Activated CD8-positive, alpha-beta T cell treated with anti-CD3 and anti-CD28 coated beads for 36 hours (primary cell): ENCODE data around the gene METRN. TPM values are rescaled to one million over a fixed set of nuclear protein-coding genes. Genes with fewer than 3 reads are reported as not detected.
"Not testable (repeated sequence)": the region's sequence is repeated elsewhere in the genome, so short reads cannot be mapped to it uniquely, and the experiment has no call there.

Source experiments
- ATAC-seq: fragments of 200-7000 bp; cut with Tn5 transposase; one replicate; pipeline ENCODE4 v1.10.0; 2021; ENCODE audit warnings: mild to moderate bottlenecking, moderate library complexity
- CTCF ChIA-PET: fragments of 350-600 bp; sonication (Branson Sonifier 250); formaldehyde crosslinking; loops from one replicate; lab custom pipeline; 2021; ENCODE audit warnings: antibody characterized with exemption; lab: Charles Lee
- POLR2A ChIA-PET: fragments of 350-600 bp; sonication (Branson Sonifier 250); formaldehyde crosslinking; loops from one replicate; lab custom pipeline; 2021; ENCODE audit warnings: antibody characterized with exemption; lab: Charles Lee
- DNase-seq: peaks from one replicate; pipeline ENCODE4 v3.0.0-alpha.2; 2020
- H3K27ac Mint-ChIP-seq: one replicate; pipeline ENCODE4 v1.8.0; 2021; ENCODE audit warnings: mild to moderate bottlenecking, mixed read lengths
- H3K27me3 Mint-ChIP-seq: one replicate; pipeline ENCODE4 v1.8.0; 2021; ENCODE audit warnings: mixed read lengths
- H3K36me3 Mint-ChIP-seq: one replicate; pipeline ENCODE4 v1.8.0; 2021; ENCODE audit warnings: low read depth, mixed read lengths
- H3K4me1 Mint-ChIP-seq: one replicate; pipeline ENCODE4 v1.8.0; 2021; ENCODE audit warnings: low read depth, mixed read lengths
- H3K4me3 Mint-ChIP-seq: one replicate; pipeline ENCODE4 v1.8.0; 2021; ENCODE audit warnings: mild to moderate bottlenecking, moderate library complexity, mixed read lengths
- H3K9me3 Mint-ChIP-seq: one replicate; pipeline ENCODE4 v1.8.0; 2021; ENCODE audit warnings: mixed read lengths
- CTCF ChIP-seq: fragments of 200-600 bp; IDR thresholded peaks from one replicate; pipeline ENCODE4 v1.8.0; 2022; ENCODE audit warnings: antibody characterized with exemption, mild to moderate bottlenecking
- intact Hi-C: fragments of 100-400 bp; cut with micrococcal nuclease; formaldehyde crosslinking; loops from one replicate; pipeline ENCODE4 v1.10.0; 2022
- total RNA-seq, 2 experiments: library from RNA; stranded (reverse); gene quantifications; one replicate each; pipeline ENCODE4 v1.2.3, GENCODE V29; 2021

METRN gene
- total RNA-seq, 2 experiments from 2014 or later: 37.2 to 43.1 TPM

GRCh38 chr16:712740-713250 lies 2.1 kb upstream of the METRN start:
- POLR2A ChIA-PET: interaction anchor here (0.9 to 1.7 kb wide), 4 partner anchors 9 to 76 kb away, joined by 3 to 7 read pairs (median 4); partner anchors contain the start of genes ANTKMT and CHTF18
- CTCF ChIA-PET: interaction anchor here (0.8 to 11.9 kb wide), 18 partner anchors 9 to 284 kb away, joined by 3 to 207 read pairs (median 4); partner anchors contain the start of genes ANTKMT, CCDC78, CHTF18 and CIAO3

GRCh38 chr16:714079-714478 lies 839 bp upstream of the METRN start:
- Mint-ChIP-seq H3K27ac (no peak overlapping the region), H3K4me3 (no peak overlapping the region), H3K27me3 (peaks cover 17% of the 10 kb centered on the region), H3K36me3 (no peaks in the 10 kb centered on the region), H3K9me3 (no peaks in the 10 kb centered on the region), H3K4me1 (peaks cover 16% of the 10 kb centered on the region)
- intact Hi-C loops: no loop called here
- no peak for TF ChIP-seq CTCF
- ChIA-PET CTCF (interaction anchor here (2.9 to 11.9 kb wide), 3 partner anchors 11 to 72 kb away, joined by 13 to 207 read pairs (median 149); partner anchors contain the start of genes ANTKMT, CCDC78, CHTF18 and HAGHL), POLR2A (interaction anchor here (1.5 to 3.9 kb wide), 2 partner anchors 12 to 19 kb away, joined by 3 to 37 read pairs; partner anchors contain the start of genes CCDC78 and HAGHL)
- DNase-seq (no peak), ATAC-seq (no peak)

More at GRCh38 chr16:712740-713250, 2.1 kb upstream of the METRN start:
- H3K27ac Mint-ChIP-seq, ATAC-seq, H3K36me3 Mint-ChIP-seq, H3K4me1 Mint-ChIP-seq, H3K4me3 Mint-ChIP-seq, H3K9me3 Mint-ChIP-seq: not testable (repeated sequence)
- peaks cover 29% of the 10 kb centered on the region for H3K27me3 Mint-ChIP-seq
- intact Hi-C loops: loop anchor here (2.0 kb wide), 1 partner anchor 72 kb away; no protein-coding TSS in a partner anchor
- peak; percentile 63 for TF ChIP-seq CTCF
- DNase-seq: peak; percentile 87

GRCh38 chr16:715477-716199 lies 720 bp downstream of the METRN start:
- H3K27me3 Mint-ChIP-seq: peaks cover 10% of the 10 kb centered on the region

DNA sequence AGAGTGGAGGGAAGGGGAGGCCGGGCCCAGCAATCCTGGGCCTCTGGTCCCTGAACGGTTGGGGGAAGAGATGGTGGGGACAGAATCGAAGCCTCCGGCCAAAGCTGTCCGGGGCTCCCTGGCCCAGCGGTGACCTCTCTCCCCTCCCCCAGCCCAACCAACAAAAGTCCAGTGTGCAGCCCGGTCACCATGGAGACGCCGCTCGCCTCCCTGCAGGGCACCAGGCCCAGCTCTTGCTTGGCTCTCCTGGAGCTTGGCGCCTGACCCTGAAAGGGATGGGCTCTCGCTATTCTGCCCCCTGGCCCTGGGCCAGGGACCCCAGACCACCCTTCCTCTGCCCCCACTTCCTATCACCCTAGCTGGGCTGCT lies 1.3 kb downstream of the METRN start:
- Mint-ChIP-seq H3K9me3 (no peaks in the 10 kb centered on the region), H3K27ac (no peak overlapping the region), H3K36me3 (no peaks in the 10 kb centered on the region), H3K4me1 (peaks cover 27% of the 10 kb centered on the region), H3K4me3 (peak overlapping the region; percentile 80), H3K27me3 (peaks cover 10% of the 10 kb centered on the region)
- ATAC-seq: no peak
- DNase-seq: no peak
- intact Hi-C loops: no loop called here
- TF ChIP-seq CTCF: no peak
- ChIA-PET POLR2A (interaction anchor here (1.1 to 3.9 kb wide), 9 partner anchors 10 to 69 kb away, joined by 3 to 37 read pairs (median 5); partner anchors contain the start of genes CCDC78, HAGHL and STUB1), CTCF (interaction anchor here (0.8 to 11.9 kb wide), 7 partner anchors 9 to 69 kb away, joined by 3 to 207 read pairs (median 3); partner anchors contain the start of genes ANTKMT, CCDC78, CHTF18 and HAGHL)

More at GRCh38 chr16:715477-716199, 720 bp downstream of the METRN start:
- peaks cover 27% of the 10 kb centered on the region for H3K4me1 Mint-ChIP-seq
- H3K4me3 Mint-ChIP-seq: peak overlapping the region; percentile 80
- DNase-seq (no peak), ATAC-seq (peak; percentile 10)
- H3K9me3 Mint-ChIP-seq: no peaks in the 10 kb centered on the region
- ChIA-PET POLR2A (interaction anchor here (1.1 to 3.9 kb wide), 9 partner anchors 11 to 70 kb away, joined by 3 to 37 read pairs (median 5); partner anchors contain the start of genes CCDC78, HAGHL and STUB1), CTCF (interaction anchor here (0.8 to 11.9 kb wide), 10 partner anchors 8 to 70 kb away, joined by 3 to 207 read pairs (median 3); partner anchors contain the start of genes ANTKMT, CCDC78, CHTF18 and CIAO3)
- peak; percentile 40 for TF ChIP-seq CTCF
- intact Hi-C loops: no loop called here
- H3K27ac Mint-ChIP-seq: no peak overlapping the region
- H3K36me3 Mint-ChIP-seq: no peaks in the 10 kb centered on the region
